Breast epithelium (tissue), 4 donors: Measurements from ENCODE around the gene ERMARD. TPM values are rescaled to one million over a fixed set of nuclear protein-coding genes. Genes with fewer than 3 reads are reported as not detected.

ENCODE experiments used
- DNase-seq, 2 donors: peaks; one replicate each; pipeline ENCODE4 v3.0.0-alpha.2; 2019; ENCODE audit warnings: low spot score in 2 of 2
- H3K27ac ChIP-seq, 2 donors: fragments of 200-600 bp; sonication (generic) in 1 of 2; one replicate each; pipeline ENCODE4 v1.5.1; 2016 to 2019; ENCODE audit warnings: mild to moderate bottlenecking in 1 of 2
- H3K27me3 ChIP-seq, 2 donors: fragments of 200-600 bp; sonication (generic) in 1 of 2; one replicate each; pipeline versions ENCODE4 v1.5.1 to v1.6.0; 2017 to 2019; ENCODE audit warnings: control low read depth in 1 of 2, mild to moderate bottlenecking in 1 of 2
- H3K36me3 ChIP-seq: fragments of 200-600 bp; one replicate; pipeline ENCODE4 v1.5.1; 2019
- H3K4me1 ChIP-seq, 2 donors: fragments of 200-600 bp; sonication (generic); one replicate each; pipeline ENCODE4 v1.5.1; 2016 to 2019; ENCODE audit warnings: control low read depth in 1 of 2
- H3K4me3 ChIP-seq, 3 donors: fragments of 200-600 bp; sonication (generic); 1 replicate in 2 of 3; 2 replicates in 1 of 3; pipeline ENCODE4 v1.5.1; 2016 to 2019; ENCODE audit warnings: mild to moderate bottlenecking in 3 of 3, moderate library complexity in 2 of 3
- H3K9me3 ChIP-seq, 2 donors: fragments of 200-600 bp; sonication (generic) in 1 of 2; one replicate each; pipeline ENCODE4 v1.5.1; 2016 to 2019; ENCODE audit warnings: control low read depth in 1 of 2
- POLR2A ChIP-seq: fragments of 450-650 bp; IDR thresholded peaks from one replicate; pipeline ENCODE4 v1.6.1; 2016; ENCODE audit warnings: antibody characterized with exemption, mild to moderate bottlenecking, moderate library complexity
- POLR2AphosphoS5 ChIP-seq, 3 donors: sonication (generic); formaldehyde crosslinking; IDR thresholded peaks; one replicate each; pipeline ENCODE4 v1.6.1; 2017; ENCODE audit warnings: antibody characterized with exemption in 3 of 3
- intact Hi-C: fragments of 100-400 bp; cut with DNase I; formaldehyde crosslinking; loops from one replicate; pipeline ENCODE4 v1.15.1; 2023; ENCODE audit warnings: low total_unique reads
- total RNA-seq, 3 donors: library from RNA; depleted of rRNA; stranded (reverse); fragments of >200 nt; gene quantifications; one replicate each; pipeline ENCODE4 v1.1.0, GENCODE V29; 2016
- TF ChIP-seq, protein P1 (sequence below), 3 donors: fragments of 450-650 bp; IDR thresholded peaks; one replicate each; pipeline ENCODE4 v1.5.1; 2016 to 2017; ENCODE audit warnings: antibody characterized with exemption in 3 of 3, mild to moderate bottlenecking in 3 of 3, moderate library complexity in 3 of 3

Gene ERMARD
- total RNA-seq, 3 donors from 2014 or later: 20.6 to 31.0 (median 27.7) TPM

DNA sequence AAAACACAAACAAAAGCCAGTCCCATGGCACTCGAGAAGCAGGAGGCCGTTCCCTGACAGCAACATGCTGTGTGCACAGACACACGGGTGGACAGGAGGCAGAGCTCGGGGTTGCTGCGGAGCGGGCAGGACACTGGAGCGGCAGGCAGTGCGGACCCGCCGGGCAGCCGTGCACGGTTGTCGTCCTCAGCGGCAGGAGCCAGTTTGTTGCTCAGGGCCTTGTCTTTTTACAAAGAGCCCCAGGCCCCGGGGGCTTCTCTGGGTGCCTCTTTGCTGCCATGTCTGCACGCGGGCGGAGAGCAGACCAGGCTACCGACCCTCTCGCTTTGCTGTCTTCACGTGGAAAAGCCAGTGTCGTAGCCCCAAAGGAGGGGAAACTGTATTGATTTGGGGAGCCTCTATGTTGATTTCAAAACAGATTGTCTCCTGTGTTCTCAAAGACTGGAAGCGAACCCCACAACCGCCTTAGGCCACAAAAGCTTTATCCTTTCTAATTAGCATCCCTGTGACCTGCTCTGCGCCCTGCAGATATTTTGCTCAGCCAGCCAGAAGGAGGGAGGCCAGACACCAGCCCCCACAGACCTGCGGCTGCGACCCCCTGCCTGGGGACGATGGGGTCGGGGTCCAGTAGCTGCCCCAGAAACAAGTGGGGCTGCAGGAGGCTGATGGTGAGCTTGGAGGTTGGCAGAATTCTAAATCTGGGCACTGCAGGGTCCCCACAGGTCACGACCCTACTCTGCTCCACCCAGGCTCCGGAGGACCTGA is 50.2 kb downstream of the ERMARD start:
- intact Hi-C loops: no loop called here
- Histone ChIP-seq H3K4me3 (no peak overlapping the region), H3K27ac (no peak overlapping the region), H3K27me3 (no peaks in the 10 kb centered on the region), H3K9me3 (no peaks in the 10 kb centered on the region), H3K36me3 (no peaks in the 10 kb centered on the region), H3K4me1 (no peaks in the 10 kb centered on the region)
- TF ChIP-seq, protein P1, sequence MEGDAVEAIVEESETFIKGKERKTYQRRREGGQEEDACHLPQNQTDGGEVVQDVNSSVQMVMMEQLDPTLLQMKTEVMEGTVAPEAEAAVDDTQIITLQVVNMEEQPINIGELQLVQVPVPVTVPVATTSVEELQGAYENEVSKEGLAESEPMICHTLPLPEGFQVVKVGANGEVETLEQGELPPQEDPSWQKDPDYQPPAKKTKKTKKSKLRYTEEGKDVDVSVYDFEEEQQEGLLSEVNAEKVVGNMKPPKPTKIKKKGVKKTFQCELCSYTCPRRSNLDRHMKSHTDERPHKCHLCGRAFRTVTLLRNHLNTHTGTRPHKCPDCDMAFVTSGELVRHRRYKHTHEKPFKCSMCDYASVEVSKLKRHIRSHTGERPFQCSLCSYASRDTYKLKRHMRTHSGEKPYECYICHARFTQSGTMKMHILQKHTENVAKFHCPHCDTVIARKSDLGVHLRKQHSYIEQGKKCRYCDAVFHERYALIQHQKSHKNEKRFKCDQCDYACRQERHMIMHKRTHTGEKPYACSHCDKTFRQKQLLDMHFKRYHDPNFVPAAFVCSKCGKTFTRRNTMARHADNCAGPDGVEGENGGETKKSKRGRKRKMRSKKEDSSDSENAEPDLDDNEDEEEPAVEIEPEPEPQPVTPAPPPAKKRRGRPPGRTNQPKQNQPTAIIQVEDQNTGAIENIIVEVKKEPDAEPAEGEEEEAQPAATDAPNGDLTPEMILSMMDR (IDR thresholded peaks at IDR 0.05): no peak
- TF ChIP-seq POLR2A (no peak), POLR2AphosphoS5 (IDR thresholded peaks at IDR 0.05) (no peak)
- DNase-seq: no peak

GRCh38 chr6:169802790-169803189 is 51.4 kb downstream of the ERMARD start:
- Histone ChIP-seq H3K27me3 (no peaks in the 10 kb centered on the region), H3K36me3 (no peaks in the 10 kb centered on the region), H3K27ac (no peak overlapping the region), H3K9me3 (no peaks in the 10 kb centered on the region), H3K4me1 (no peaks in the 10 kb centered on the region), H3K4me3 (no peak overlapping the region)
- intact Hi-C loops: no loop called here
- DNase-seq: no peak
- TF ChIP-seq, protein P1 (IDR thresholded peaks at IDR 0.05): no peak
- TF ChIP-seq POLR2AphosphoS5 (IDR thresholded peaks at IDR 0.05): no peak
- TF ChIP-seq POLR2A: no peak

GRCh38 chr6:169803271-169803811 is 51.9 kb downstream of the ERMARD start:
- DNase-seq: no peak
- TF ChIP-seq POLR2AphosphoS5 (IDR thresholded peaks at IDR 0.05) (no peak), POLR2A (no peak)
- TF ChIP-seq, protein P1 (IDR thresholded peaks at IDR 0.05): no peak

GRCh38 chr6:169803816-169804340 is 52.5 kb downstream of the ERMARD start:
- TF ChIP-seq POLR2A (no peak), POLR2AphosphoS5 (IDR thresholded peaks at IDR 0.05) (no peak)
- TF ChIP-seq, protein P1 (IDR thresholded peaks at IDR 0.05): no peak
- Histone ChIP-seq H3K27ac (no peak overlapping the region), H3K9me3 (no peaks in the 10 kb centered on the region), H3K4me1 (no peaks in the 10 kb centered on the region), H3K36me3 (no peaks in the 10 kb centered on the region), H3K27me3 (no peaks in the 10 kb centered on the region), H3K4me3 (no peak overlapping the region)
- intact Hi-C loops: no loop called here
- no peak for DNase-seq

More at GRCh38 chr6:169803271-169803811, 51.9 kb downstream of the ERMARD start:
- Histone ChIP-seq H3K4me3 (no peak overlapping the region), H3K36me3 (no peaks in the 10 kb centered on the region), H3K27ac (no peak overlapping the region), H3K4me1 (no peaks in the 10 kb centered on the region), H3K27me3 (no peaks in the 10 kb centered on the region), H3K9me3 (no peaks in the 10 kb centered on the region)
- intact Hi-C loops: no loop called here

- no peak for DNase-seq
- no peak for TF ChIP-seq POLR2A
- no peak for TF ChIP-seq POLR2AphosphoS5 (IDR thresholded peaks at IDR 0.05)
- TF ChIP-seq, protein P1 (IDR thresholded peaks at IDR 0.05): no peak
- H3K36me3 ChIP-seq: no peaks in the 10 kb centered on the region
- no peaks in the 10 kb centered on the region for H3K27me3 ChIP-seq
- no peaks in the 10 kb centered on the region for H3K4me1 ChIP-seq
- no peaks in the 10 kb centered on the region for H3K9me3 ChIP-seq
- no peak overlapping the region for H3K4me3 ChIP-seq
- intact Hi-C loops: no loop called here
- H3K27ac ChIP-seq: no peak overlapping the region
Observed at GRCh38 chr6:169804427-169804826, 53.0 kb downstream of the ERMARD start.
